IMR-90 (cell line): Measurements from ENCODE around the gene LIMK2. TPM values are rescaled to one million over a fixed set of nuclear protein-coding genes. Genes with fewer than 3 reads are reported as not detected.
"Not testable (repeated sequence)": the region's sequence is repeated elsewhere in the genome, so short reads cannot be mapped to it uniquely, and the experiment has no call there.

Source experiments
- ATAC-seq: fragments of 200-7000 bp; cut with Tn5 transposase; 2 replicates; pipeline ENCODE4 v1.9.1; 2020; ENCODE audit warnings: low read depth, mild to moderate bottlenecking, moderate library complexity
- BruUV-seq: library from RNA; stranded (reverse); fragments of 400-500 nt; replicated peaks from 2 replicates; lab custom pipeline; 2021; lab: Mats Ljungman, UMichigan
- CTCF ChIA-PET: fragments of 300-600 bp; formaldehyde crosslinking; extraction: SDS; loops from one replicate; lab custom pipeline; 2021; ENCODE audit warnings: antibody characterized with exemption; lab: Yijun Ruan, JAX
- POLR2A ChIA-PET: fragments of 300-600 bp; sonication (Branson Sonifier 250); formaldehyde crosslinking; loops from one replicate; lab custom pipeline; 2022; ENCODE audit warnings: antibody characterized with exemption; ENCODE audit not compliant: unreplicated experiment; lab: Charles Lee
- DNase-seq: peaks from one replicate; pipeline ENCODE4 v3.0.0; 2013
- H2AFZ ChIP-seq: replicated peaks from 2 replicates; pipeline ENCODE3; 2013; ENCODE audit warnings: low read length, mild to moderate bottlenecking; ENCODE audit not compliant: poor library complexity
- H2AK5ac ChIP-seq: 2 replicates; pipeline ENCODE4 v1.6.1; 2013; ENCODE audit warnings: low read depth, low read length, inconsistent platforms
- H2AK9ac ChIP-seq: replicated peaks from 2 replicates; pipeline ENCODE3; 2013; ENCODE audit warnings: mild to moderate bottlenecking, low read depth, low read length, moderate library complexity; ENCODE audit not compliant: poor library complexity
- H2BK120ac ChIP-seq: 2 replicates; pipeline ENCODE4 v1.6.1; 2013; ENCODE audit warnings: low read depth, low read length, inconsistent platforms
- H2BK15ac ChIP-seq: 3 replicates; pipeline ENCODE4 v1.6.1; 2013; ENCODE audit warnings: low read depth, low read length, inconsistent platforms
- H2BK20ac ChIP-seq: 2 replicates; pipeline ENCODE4 v1.6.1; 2013; ENCODE audit warnings: low read depth, mild to moderate bottlenecking, inconsistent platforms, low read length, moderate library complexity
- H2BK5ac ChIP-seq: 2 replicates; pipeline ENCODE4 v1.6.1; 2013; ENCODE audit warnings: mild to moderate bottlenecking, low read depth, low read length, inconsistent platforms; ENCODE audit not compliant: poor library complexity, severe bottlenecking
- H3K14ac ChIP-seq: replicated peaks from 2 replicates; pipeline ENCODE4 v1.6.1; 2013; ENCODE audit warnings: low read depth, low read length, inconsistent platforms
- H3K18ac ChIP-seq: 2 replicates; pipeline ENCODE4 v1.6.1; 2013; ENCODE audit warnings: low read depth, low read length, control low read depth
- H3K23ac ChIP-seq: 2 replicates; pipeline ENCODE4 v1.6.1; 2013; ENCODE audit warnings: low read depth, low read length, inconsistent platforms
- H3K27ac ChIP-seq: 2 replicates; pipeline ENCODE4 v1.5.1; 2013; ENCODE audit warnings: mild to moderate bottlenecking, control low read depth, low read length; ENCODE audit not compliant: insufficient read depth
- H3K27me3 ChIP-seq: 2 replicates; pipeline ENCODE4 v1.6.1; 2013; ENCODE audit warnings: low read length; ENCODE audit not compliant: control insufficient read depth, insufficient read depth
- H3K36me3 ChIP-seq: 2 replicates; pipeline ENCODE4 v1.6.1; 2013; ENCODE audit warnings: low read length, mixed read lengths; ENCODE audit not compliant: control insufficient read depth, insufficient read depth
- H3K4ac ChIP-seq: 2 replicates; pipeline ENCODE4 v1.6.1; 2013; ENCODE audit warnings: low read depth, low read length, inconsistent platforms
- H3K4me1 ChIP-seq: 2 replicates; pipeline ENCODE4 v1.6.1; 2013; ENCODE audit warnings: low read length, mixed read lengths; ENCODE audit not compliant: control insufficient read depth, insufficient read depth
- H3K4me2 ChIP-seq: 2 replicates; pipeline ENCODE4 v1.6.1; 2013; ENCODE audit warnings: low read depth, mild to moderate bottlenecking, control low read depth, low read length, moderate library complexity
- H3K4me3 ChIP-seq: 2 replicates; pipeline ENCODE4 v1.5.1; 2013; ENCODE audit warnings: low read depth, mild to moderate bottlenecking, control low read depth, low read length, moderate library complexity; ENCODE audit not compliant: insufficient read depth
- H3K56ac ChIP-seq: 2 replicates; pipeline ENCODE4 v1.6.1; 2013; ENCODE audit warnings: low read length, inconsistent platforms; ENCODE audit not compliant: insufficient read depth; ENCODE audit errors: extremely low read depth
- H3K79me1 ChIP-seq, 2 experiments: 2 replicates each; pipeline ENCODE4 v1.6.1; 2013; ENCODE audit warnings: low read length in 2 of 2, inconsistent platforms in 1 of 2, low read depth in 1 of 2
- H3K9ac ChIP-seq: 2 replicates; pipeline ENCODE4 v1.6.1; 2013; ENCODE audit warnings: low read depth, low read length, control low read depth
- H3K9me1 ChIP-seq: 2 replicates; pipeline ENCODE4 v1.6.1; 2013; ENCODE audit warnings: low read length, inconsistent platforms; ENCODE audit not compliant: insufficient read depth
- H3K9me3 ChIP-seq: 2 replicates; pipeline ENCODE4 v1.6.1; 2013; ENCODE audit warnings: low read length; ENCODE audit not compliant: control insufficient read depth, insufficient read depth
- H4K20me1 ChIP-seq: 2 replicates; pipeline ENCODE4 v1.6.1; 2013; ENCODE audit warnings: low read length, inconsistent platforms; ENCODE audit not compliant: insufficient read depth
- H4K5ac ChIP-seq: 2 replicates; pipeline ENCODE4 v1.6.1; 2013; ENCODE audit warnings: mild to moderate bottlenecking, low read depth, low read length, control low read depth
- H4K8ac ChIP-seq, 2 experiments: 2 replicates each; pipeline ENCODE4 v1.6.1; 2013; ENCODE audit warnings: low read depth in 2 of 2, low read length in 2 of 2, control low read depth in 1 of 2, inconsistent platforms in 1 of 2
- H4K91ac ChIP-seq: 2 replicates; pipeline ENCODE4 v1.6.1; 2013; ENCODE audit warnings: low read depth, low read length, inconsistent platforms; ENCODE audit not compliant: insufficient read depth
- WGBS, 2 experiments: methylation state at CpG; one replicate each; pipeline versions ENCODE4 v1.1.5 to v1.1.7; 2013; ENCODE audit warnings: missing lambda C conversion rate in 2 of 2; ENCODE audit not compliant: insufficient read length in 1 of 2; ENCODE audit errors: extremely low coverage in 2 of 2; 5-methylcytosine and 5-hydroxymethylcytosine counted together
- dilution Hi-C: fragments of 300-500 bp; cut with HindIII; formaldehyde crosslinking; loops from one replicate; pipeline ENCODE4 v1.14.3; 2018; ENCODE audit warnings: low sequenced_read_pairs; ENCODE audit not compliant: unreplicated experiment
- in situ Hi-C: fragments of 300-500 bp; cut with MboI; formaldehyde crosslinking; loops from 3 replicates; pipeline ENCODE4 v1.14.3; 2019; ENCODE audit warnings: low sequenced_read_pairs, inconsistent platforms, mixed read lengths
- intact Hi-C: fragments of 100-400 bp; cut with micrococcal nuclease; formaldehyde crosslinking; loops from 2 replicates; pipeline ENCODE4 v1.10.0; 2022
- polyA plus RNA-seq, 3 experiments: library from polyadenylated mRNA; depleted of rRNA; stranded (reverse); fragments of >200 nt; gene quantifications; 2 replicates each; pipeline ENCODE4 v1.2.3, GENCODE V29; 2012; ENCODE audit warnings: low replicate concordance in 1 of 3
- total RNA-seq: library from RNA; depleted of rRNA; stranded (reverse); fragments of >200 nt; gene quantifications from 2 replicates; pipeline ENCODE4 v1.2.3, GENCODE V29; 2012

Gene LIMK2
- total and polyA plus RNA-seq, 2 of the 4 experiments (the other 2 are of a cell fraction): 14.5 to 31.9 TPM

GRCh38 chr22:31194681-31195080 lies 17.4 kb upstream of the LIMK2 start:
- H2AFZ ChIP-seq, H3K4me3 ChIP-seq, H3K56ac ChIP-seq, ATAC-seq, H4K8ac ChIP-seq, dilution Hi-C loops, H3K27ac ChIP-seq, DNase-seq, H2AK9ac ChIP-seq, H3K14ac ChIP-seq, H3K9ac ChIP-seq, H3K23ac ChIP-seq, H2BK5ac ChIP-seq, H4K5ac ChIP-seq, H3K9me3 ChIP-seq, in situ Hi-C loops, BruUV-seq, H3K4ac ChIP-seq, H2BK120ac ChIP-seq, H3K4me1 ChIP-seq, intact Hi-C loops, H2BK20ac ChIP-seq, CTCF ChIA-PET, H3K9me1 ChIP-seq, H4K91ac ChIP-seq, H2AK5ac ChIP-seq, H3K27me3 ChIP-seq, H3K18ac ChIP-seq, H3K4me2 ChIP-seq, H2BK15ac ChIP-seq, POLR2A ChIA-PET: not testable (repeated sequence)
- peaks cover 30 to 60% of the 10 kb centered on the region in 2 experiments for H3K79me1 ChIP-seq
- peaks cover 17% of the 10 kb centered on the region; the same call in 1 of the 2 replicates for H4K20me1 ChIP-seq
- WGBS, 2 experiments: no CpG with 5 or more reads among the region's 5 CpGs
- H3K36me3 ChIP-seq: peaks cover 18% of the 10 kb centered on the region
